HG03108 (cell line): ENCODE data around the gene IFRD2.
"Not testable (repeated sequence)": the region's sequence is repeated elsewhere in the genome, so short reads cannot be mapped to it uniquely, and the experiment has no call there.

Experiments used
- ATAC-seq: cut with Tn5 transposase; IDR thresholded peaks from one replicate; pipeline ENCODE4 v1.9.1; 2021; ENCODE audit warnings: moderate library complexity; ENCODE audit not compliant: unreplicated experiment

Gene IFRD2

DNA sequence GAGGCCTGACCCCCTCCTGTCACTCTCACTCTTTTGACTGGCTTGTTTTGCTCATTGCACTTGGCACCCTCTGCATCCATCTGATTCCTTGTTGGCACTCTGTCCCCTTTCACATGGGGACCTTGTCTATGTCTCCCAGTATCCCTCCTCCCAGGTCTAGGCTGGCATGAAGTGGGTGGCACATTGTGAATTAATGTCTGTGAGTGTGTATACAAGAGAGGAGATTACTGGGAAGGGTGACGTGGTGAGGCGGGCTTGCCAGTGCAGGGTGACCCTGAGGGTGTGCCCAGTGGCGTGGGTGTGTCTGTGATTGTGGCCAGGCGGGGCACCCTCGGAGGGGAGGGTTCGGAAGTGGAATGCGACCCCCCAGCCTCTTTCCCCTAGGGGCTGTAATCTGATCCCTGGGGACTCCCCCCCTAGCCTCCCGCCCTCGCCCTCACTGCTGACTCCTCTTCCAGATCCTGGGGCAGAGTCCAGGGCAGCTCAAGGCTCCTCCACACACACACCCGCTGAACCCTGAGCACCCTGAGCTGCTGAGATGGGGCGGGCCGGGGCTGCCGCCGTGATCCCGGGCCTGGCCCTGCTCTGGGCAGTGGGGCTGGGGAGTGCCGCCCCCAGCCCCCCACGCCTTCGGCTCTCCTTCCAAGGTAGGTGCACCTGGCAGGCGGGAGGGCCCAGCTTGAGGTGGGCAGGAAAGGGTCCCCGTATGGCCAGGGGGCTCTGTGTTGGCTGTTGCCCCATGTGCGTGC, 23.4 kb downstream of the IFRD2 start, which contains the start of gene SEMA3B:
Gene SEMA3B, plus strand, starts transcription at position 445 of the 749 bp plus-strand sequence. Its CDS starts 94 bp downstream, at position 539.
- ATAC-seq, result no peak

DNA sequence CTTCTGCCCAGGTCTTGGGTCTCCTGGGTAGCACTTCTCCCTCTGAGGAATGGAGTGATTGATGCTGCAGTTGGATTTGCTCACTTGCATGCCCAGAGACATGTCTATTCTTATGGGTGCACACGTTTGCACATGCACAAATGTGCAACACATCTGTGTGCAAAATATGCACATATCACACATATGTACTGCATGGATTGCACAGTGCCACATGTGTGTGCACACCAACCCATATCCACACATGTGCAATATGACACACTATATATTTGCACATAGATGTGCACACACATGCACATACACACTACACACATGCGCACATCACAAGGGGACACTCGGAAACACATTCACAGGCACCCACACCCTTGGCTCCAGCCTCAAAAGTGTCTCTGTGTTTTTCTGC, 24.0 kb downstream of the IFRD2 start:
- ATAC-seq, result no peak

DNA sequence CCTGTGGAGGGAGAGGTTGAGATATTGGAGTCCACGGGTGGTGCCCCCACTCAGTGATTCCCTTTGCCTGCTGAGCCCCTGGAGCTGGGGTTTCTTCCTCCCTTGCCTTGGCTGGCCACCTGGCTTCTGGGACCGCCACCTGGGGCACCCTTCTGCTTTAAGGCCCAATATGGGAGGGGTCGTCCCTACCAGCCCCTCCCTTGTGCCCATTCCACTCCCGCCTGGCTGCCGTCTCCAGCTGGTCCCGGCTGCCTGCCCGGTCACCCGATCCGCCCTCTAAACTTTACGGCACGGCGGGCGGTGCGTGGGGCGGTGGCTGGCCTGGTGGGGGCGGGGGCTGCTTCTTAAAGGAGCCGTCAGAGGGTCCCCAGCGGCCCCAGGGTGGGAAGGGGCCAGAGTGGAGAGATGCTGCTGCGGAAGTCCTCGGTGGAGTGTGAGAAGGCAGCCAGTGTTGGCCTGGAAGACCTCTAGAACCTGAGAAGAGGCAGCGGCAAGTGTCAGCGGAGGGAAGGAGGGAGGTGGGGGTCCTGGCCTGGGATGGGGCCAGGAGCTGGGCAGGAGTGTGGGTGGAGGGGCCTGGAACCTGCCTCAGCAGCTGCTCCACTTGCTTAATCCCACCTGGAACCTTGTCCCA, 24.8 kb downstream of the IFRD2 start:
- ATAC-seq, result no peak

DNA sequence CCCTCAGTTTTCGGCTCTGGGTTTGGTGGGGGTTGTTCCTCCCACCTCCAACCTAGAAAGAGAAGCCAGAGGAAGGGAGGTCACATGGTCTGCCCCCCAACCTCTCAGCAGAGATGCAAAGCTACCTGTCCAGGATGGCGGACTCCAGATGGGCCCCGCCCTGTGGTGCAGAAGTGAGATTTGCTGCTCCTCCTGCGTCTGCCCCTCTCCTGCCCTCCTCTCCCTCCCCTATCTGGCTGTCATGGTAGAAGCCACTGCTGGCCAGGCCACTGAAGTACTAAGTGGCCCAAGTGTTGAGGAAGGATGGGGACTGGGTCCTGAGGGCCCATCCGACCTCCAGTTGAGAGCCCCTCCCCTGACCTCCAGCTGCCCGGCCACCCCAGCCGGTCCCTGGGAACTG, 25.4 kb downstream of the IFRD2 start:
- no peak for ATAC-seq

DNA sequence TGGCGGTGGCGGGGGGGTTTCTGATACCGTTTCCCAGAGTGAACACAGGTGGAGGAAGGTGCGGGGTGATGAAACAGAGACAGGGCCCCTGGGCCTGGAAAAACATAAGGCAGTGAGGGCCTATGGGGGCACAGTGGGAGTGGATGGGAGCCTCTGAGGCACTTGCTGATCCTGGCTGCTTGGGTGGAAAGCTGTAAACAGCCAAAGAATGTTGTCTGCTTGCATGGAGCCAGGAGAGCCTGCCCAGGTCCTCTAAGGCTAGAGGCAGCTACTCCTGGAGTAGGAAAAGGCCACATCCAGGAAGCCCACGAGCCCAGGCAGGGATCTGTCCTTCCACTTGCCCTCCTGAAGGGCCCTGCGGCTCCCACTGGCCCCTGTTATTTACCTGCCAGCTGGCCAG, 26.2 kb downstream of the IFRD2 start:
- ATAC-seq, result no peak

DNA sequence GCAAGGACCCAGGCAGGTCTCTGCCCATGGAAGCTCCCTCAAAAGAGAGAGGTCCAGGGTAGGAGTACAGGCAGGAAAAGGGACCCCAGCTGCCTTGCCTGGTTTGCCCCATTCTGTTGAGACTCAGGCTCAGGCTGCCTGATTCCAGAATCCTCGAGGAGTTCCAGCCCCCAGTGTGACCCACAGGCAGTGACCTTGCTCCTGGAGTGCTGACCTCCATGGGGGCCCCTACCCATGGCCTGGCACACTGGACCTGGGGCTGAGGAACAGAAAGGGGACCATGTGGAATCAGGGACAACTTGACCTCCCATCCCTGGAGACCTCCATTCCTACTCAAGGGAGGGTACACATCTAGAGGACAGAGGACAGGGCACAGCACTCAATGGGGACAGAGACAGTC, 26.7 kb downstream of the IFRD2 start:
- ATAC-seq, result no peak

DNA sequence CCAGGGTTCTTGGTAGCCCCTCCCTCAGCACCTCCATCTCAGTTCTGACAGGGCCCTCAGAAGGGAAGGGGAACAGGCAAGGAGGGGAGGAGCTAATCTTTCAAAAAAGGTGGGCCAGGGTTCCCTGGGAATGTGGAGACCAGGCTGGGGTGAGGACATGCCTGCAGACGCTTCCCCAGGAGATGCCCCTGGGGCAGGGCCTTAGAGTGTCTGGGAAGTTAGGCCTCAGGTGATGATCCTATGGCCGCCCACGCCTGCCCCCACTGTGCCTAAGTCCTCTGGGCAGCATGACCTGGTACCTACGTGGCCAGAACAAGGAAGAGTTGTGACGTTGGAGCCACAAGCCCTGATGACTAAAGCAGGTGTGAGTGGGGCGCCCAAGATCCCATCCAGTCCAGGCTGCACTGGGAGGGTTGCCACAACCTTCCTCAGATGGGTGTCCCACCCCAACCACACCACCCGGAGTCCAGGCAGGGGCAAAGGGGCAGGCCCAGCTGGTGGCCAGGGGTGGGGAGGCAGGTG, 27.2 kb downstream of the IFRD2 start:
- ATAC-seq, result no peak

DNA sequence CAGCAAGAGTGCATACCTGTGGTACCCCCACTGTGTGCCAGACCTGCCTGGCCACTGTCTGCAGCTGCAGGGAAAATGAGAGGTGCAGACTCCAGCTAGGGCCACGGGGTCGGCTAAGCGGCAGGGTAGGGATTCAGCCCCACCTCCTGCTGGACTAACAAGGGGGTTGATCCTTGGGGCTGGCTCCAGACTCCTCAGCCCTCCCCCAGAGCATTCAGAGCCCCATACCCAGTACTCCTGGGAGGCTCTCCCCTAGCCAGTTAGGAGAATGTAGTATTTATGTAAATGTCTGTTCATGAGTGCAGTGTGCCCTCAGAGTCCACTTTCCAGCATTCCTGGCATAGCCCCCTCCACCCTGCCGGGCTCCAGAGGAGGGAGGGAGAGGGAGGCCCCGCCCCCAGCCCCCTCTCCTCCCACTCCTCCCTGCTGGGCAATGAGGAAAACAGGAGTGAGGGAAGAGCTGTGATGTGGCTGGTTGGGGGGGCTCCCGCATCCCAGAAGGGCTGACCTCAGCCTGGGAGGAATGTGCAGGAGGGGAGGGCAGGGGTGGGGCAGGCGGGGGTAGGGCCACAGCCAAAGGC, 27.8 kb downstream of the IFRD2 start:
- ATAC-seq, result no peak

DNA sequence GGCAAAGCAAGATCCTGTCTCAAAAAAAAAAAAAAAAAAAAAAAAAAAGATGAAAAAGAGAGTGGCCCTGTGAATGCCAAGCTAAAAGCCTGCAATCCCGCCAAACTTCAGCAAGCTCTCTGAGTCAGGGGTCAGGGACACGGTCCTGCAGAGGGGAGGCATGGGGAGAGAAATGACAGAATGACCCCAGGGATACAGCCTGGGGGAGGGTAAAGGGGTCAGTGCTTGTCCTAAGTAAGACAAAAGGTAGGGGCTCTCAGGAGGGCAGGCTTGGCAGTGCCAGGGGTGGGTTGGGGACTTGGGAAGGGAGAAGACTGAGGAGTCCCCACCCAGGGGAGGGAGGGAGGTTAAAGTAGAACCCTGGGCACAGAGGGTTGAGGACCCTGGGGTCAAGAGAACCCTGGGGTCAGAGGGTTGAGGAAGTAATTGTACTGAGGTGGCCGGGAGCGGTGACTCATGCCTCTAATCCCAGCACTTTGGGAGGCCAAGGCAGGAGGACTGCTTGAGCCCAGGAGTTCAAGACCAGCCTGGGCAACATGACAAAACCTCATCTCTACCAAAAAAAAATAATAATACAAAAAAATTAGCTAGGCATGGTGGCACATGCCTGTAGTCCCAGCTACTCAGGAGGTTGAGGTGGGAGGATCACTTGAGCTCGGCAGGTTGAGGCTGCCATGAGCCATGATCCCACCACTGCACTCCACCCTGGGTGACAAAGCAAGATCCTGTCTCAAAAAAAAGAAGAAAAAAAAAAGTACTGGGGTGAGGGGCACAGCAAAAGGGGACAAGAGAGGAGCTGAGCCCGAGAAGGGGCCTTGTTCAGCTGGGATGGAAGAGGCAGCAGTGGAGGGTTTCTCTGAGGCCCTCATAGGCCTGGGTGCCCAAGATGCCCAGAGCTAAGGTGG, 28.5 kb downstream of the IFRD2 start:
- no peak for ATAC-seq

DNA sequence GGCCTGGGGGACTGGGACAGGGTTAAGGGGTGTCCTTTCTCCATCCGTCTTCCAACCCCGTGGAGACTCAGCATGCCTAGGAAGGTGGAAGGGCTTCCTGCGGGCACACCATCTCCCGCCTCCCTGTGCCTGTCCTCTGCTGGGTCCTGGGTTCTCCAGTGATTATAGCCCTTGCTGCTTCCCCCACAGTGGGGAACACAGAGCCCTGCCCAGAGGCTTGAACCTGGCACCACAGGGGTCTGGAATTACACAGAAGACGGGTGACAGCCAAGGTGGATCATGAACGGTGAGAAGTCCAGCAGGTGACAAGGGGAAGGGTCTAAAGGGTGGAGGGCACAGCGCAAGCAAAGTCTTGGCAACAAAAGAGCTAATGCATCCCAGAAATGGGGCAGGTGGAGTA, 29.5 kb downstream of the IFRD2 start:
- ATAC-seq, result no peak

DNA sequence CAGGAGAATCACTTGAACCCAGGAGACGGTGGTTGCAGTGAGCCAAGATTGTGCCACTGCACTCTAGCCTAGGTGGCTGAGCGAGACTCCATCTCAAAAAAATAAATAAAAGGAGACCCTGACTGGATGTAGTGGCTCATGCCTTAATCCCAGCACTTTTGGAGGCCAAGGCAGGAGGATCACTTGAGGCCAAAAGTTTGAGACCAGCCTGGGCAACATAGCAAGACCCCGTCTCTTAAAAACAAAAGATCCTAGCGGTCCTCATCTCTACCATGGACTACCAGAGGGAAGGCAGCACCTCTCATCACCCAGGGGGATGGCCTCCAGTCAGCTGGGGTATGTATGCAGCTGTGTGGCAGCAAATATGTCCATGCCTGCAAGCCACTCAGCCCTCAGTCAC, 30.0 kb downstream of the IFRD2 start:
- ATAC-seq, result not testable (repeated sequence)

DNA sequence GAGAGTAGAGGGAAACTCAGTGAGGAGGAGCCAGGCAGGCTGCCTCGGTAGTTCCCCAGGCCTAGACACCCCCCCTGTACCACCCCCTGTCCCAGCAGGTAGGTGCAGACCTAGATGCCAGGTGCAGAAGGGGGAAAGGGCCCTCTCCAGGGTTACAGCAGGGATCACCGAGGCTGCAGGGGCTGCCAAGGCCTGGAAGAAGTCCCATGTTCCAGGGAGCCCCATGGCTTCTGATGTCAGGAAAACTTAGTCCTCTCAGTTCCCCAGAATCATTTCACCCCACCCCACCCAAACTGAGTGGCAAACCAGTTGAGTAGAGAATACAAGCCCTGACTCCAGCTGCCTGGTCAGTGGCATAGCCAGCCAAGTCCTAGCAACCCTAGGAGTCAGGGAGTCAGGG, 30.7 kb downstream of the IFRD2 start:
- no peak for ATAC-seq

DNA sequence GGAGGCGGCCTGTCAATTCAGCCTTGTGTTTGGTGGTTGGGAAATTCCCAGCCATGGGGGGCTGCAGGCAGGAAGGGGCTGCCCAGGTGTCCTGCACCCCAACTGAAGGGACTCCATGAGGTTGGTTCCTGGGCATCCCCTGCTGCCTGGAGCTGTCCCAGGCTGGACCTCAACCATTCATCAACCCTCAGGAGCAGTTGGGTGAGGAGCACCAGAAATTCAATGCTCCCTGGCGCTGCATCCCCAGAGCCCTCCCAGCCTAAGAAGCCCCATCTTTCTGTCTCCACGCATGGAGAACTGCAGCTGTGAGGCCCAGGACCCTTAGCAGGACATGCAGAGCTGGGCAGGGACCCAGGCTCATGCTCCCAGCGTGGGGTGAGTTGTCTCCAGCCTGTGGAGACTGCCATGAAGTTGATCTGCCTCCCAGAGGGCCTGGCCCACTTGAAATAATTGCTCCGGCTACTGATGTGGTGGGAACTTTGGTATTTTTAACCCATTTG, 31.2 kb downstream of the IFRD2 start:
- ATAC-seq, result no peak

DNA sequence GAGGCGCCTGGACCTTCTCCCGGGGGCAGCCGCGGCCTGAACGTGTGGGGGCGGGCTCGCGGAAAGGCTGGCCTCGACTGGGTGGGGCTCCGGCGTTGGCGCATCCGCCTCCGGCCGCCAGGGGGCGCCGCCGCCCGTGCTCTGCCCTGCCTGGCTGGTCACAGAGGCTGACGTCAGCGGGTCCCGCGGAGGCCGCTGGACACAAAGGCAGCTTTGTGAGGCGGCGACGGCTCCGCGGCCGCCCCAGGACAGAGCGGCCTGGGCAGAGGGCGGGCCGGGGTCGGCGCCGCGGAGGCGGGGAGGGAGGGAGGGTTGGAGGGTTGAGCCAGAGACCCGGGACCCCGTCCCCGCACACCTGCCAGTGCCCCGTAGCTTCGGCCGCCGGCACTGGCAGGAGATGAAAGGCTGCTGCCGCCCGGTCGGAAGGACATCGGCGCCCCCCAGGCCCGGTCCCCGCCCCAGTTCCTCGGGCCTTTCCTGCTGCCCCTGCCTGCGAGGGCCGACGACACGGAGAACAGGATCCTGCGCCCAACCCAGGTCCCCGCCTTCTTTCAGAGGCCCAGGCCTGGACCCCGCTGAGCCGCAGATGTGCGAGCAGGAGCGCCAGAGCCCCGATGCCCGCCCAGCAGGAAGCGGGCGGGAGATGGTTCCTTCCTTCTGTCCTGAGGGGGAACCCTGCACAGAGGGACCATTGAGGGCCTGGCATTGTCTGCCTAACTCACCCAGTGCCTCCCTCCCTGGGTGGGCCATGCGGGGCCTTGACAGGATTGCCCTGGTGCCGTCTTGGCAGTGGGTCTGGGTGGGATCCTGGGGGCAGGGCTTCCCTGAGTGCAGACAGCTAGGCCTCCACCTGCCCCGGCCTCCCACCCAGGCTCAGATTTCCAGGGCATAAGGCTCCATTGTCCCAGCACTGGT, 31.9 kb downstream of the IFRD2 start:
- ATAC-seq, result peak; percentile 89

DNA sequence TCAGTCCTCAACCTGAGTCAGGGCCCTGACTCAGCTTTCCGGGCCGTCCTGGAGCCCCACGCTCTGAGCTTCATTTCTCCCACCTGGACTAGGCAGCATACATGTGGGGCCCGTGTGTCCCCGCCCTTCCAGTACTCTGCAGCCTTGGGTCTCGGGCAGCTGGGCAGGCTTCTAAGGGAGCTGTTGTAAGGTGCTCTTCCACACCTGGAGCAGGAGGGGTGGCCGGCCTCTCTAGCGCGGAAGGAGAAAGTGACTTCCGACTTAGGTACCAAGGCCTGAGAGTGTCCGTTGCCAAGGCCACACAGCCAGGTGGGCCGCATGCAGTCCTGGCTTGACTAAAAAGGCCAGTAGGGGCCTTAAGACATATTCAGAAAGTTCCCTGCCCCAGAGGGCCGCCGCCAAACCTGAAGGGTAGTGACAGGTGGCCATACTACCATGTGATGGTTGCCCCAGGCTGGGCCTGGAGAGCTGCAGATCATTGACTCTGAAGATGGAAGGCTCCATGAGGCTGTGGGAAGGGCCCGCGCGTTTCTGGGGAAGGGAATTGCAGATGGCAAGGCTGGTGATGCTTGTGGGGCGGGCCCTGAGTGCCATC, 32.7 kb downstream of the IFRD2 start:
- no peak for ATAC-seq

DNA sequence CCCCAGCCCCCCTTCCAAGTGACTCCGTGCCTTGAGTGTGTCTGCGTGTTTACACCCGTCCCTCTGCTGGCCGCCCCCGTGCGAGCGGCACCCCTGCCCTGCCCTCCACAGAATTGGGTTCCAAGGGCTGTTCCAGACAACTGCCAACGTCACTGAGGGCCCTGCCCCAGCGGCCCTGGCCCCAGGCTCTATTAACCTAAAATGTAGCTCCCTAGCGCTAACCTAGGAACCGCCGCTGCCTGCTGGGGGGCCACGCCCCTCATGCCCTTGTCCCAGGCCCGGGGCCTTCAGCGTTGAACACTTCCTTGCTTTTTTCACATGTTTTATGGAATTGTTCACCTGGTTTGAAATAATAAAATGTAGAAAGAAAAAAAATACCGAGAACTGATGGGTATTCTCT, 33.2 kb downstream of the IFRD2 start:
- no peak for ATAC-seq

DNA sequence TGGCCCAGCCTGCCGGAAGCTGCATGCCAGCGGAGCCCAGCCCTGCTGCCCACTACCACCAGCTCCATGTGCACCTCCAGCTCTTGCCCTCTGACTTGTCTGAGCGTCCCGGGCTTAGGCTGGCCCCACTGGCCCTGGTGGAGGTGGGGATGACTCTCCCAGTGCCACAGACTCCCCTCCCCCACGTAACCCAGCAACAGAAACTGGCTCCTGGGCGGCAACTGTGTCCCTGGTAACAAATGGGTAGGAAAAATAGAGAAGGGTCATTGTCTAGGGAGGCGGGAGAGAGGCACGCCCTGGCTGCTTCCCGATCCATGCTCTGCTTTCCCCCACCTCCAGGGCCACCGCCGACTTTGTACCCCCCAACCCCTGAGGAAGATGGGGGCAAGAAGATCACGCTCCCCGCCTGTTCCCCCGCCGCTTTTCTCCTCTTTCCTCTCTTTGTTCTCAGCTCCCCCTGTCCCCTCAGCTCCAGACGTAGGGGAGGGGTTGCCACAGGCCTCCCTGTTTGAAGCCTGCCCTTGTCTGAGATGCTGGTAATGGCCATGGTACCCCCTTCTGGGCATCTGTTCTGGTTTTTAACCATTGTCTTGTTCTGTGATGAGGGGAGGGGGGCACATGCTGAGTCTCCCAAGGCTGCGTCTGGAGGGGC, 34.1 kb downstream of the IFRD2 start:
- no peak for ATAC-seq

DNA sequence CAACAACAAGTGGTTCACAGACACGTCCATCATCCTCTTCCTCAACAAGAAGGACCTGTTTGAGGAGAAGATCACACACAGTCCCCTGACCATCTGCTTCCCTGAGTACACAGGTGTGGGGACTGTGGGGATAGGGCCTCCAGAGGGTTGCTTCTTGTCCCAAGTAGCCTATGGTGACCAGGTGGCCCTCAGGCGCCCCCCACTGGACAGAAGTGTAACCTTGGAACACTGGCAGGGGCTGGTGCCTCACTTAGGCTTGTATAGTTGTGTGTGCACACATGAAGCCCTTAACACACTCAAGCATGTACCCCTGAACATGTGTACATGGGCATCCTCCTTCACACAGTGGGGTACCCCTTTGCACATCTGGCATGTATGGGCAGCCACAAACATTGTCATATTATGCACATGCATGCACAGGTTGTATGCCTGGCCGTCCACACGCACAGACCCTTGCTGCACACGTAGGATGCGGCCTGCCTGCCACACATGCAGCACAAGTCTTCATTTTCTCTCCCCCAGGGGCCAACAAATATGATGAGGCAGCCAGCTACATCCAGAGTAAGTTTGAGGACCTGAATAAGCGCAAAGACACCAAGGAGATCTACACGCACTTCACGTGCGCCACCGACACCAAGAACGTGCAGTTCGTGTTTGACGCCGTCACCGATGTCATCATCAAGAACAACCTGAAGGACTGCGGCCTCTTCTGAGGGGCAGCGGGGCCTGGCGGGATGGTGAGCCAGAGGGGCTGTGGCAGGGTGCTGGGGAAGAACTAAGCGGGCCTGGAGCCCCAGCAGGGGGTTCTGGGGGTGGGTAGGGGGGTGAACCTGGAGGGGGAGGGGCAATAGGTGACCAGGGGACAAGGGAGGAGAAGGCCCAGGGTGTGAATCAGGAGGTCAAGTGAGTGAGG, 35.0 kb downstream of the IFRD2 start:
- no peak for ATAC-seq
